GM12878 (cell line): ENCODE results near the gene TEX12. TPM values are rescaled to one million over a fixed set of nuclear protein-coding genes. Genes with fewer than 3 reads are reported as not detected.

Experiments
- ATAC-seq: fragments of 200-7000 bp; cut with Tn5 transposase; 3 replicates; pipeline ENCODE4 v1.9.1; 2020; ENCODE audit warnings: mild to moderate bottlenecking, moderate library complexity
- BruUV-seq: library from RNA; stranded (reverse); fragments of 400-500 nt; replicated peaks from 2 replicates; lab custom pipeline; 2021; lab: Mats Ljungman, UMichigan
- CTCF ChIA-PET: fragments of 300-600 bp; sonication (Branson Sonifier 250); formaldehyde crosslinking; extraction: SDS; loops from one replicate; lab custom pipeline; 2021; ENCODE audit warnings: inconsistent platforms; lab: Yijun Ruan, JAX
- POLR2A ChIA-PET: fragments of 350-600 bp; formaldehyde crosslinking; extraction: SDS; loops from one replicate; lab custom pipeline; 2021; ENCODE audit warnings: inconsistent platforms; lab: Charles Lee
- RAD21 ChIA-PET: fragments of 300-600 bp; sonication (Branson Sonifier 250); formaldehyde crosslinking; loops from one replicate; lab custom pipeline; 2023; ENCODE audit warnings: antibody characterized with exemption; ENCODE audit not compliant: unreplicated experiment; lab: Charles Lee
- SMC1A ChIA-PET: fragments of 300-600 bp; sonication (Branson Sonifier 250); formaldehyde crosslinking; loops from one replicate; lab custom pipeline; 2023; ENCODE audit not compliant: unreplicated experiment, uncharacterized antibody; lab: Charles Lee
- DNase-seq: peaks from one replicate; pipeline ENCODE4 v3.0.0-alpha.2; 2011; ENCODE audit warnings: low read depth, low spot score
- FAIRE-seq: peaks from 3 replicates; lab custom pipeline; 2011; peaks lifted over from hg19 to GRCh38; lab: Jason Lieb, UNC
- H2AFZ ChIP-seq: 2 replicates; pipeline ENCODE4 v1.6.0; 2011; ENCODE audit warnings: low read depth, low read length, control low read depth; ENCODE audit not compliant: control insufficient read depth
- H3K27ac ChIP-seq: 2 replicates; pipeline ENCODE4 v1.5.1; 2011; ENCODE audit warnings: control low read depth; ENCODE audit not compliant: control insufficient read depth, insufficient read depth
- H3K27me3 ChIP-seq, 2 experiments: replicated peaks in 1 of 2; 2 replicates each; pipeline versions ENCODE4 v1.6.0 to v1.6.1; 2011; ENCODE audit warnings: low read length in 1 of 2; ENCODE audit not compliant: control insufficient read depth in 2 of 2, insufficient read depth in 2 of 2
- H3K36me3 ChIP-seq, 2 experiments: 2 replicates each; pipeline ENCODE4 v1.5.1; 2011; ENCODE audit warnings: low read length in 1 of 2; ENCODE audit not compliant: control insufficient read depth in 2 of 2, insufficient read depth in 2 of 2
- H3K4me1 ChIP-seq: 2 replicates; pipeline ENCODE4 v1.6.1; 2011; ENCODE audit warnings: mild to moderate bottlenecking, low read length, moderate library complexity, mixed read lengths; ENCODE audit not compliant: control insufficient read depth, insufficient read depth
- H3K4me2 ChIP-seq: 2 replicates; pipeline ENCODE4 v1.6.0; 2011; ENCODE audit warnings: control low read depth; ENCODE audit not compliant: control insufficient read depth, insufficient read depth
- H3K4me3 ChIP-seq: fragments of 200-600 bp; sonication (generic); 2 replicates; pipeline ENCODE4 v1.5.1; 2016
- H3K79me2 ChIP-seq: 2 replicates; pipeline ENCODE4 v1.6.0; 2011; ENCODE audit warnings: low read length; ENCODE audit not compliant: control insufficient read depth, insufficient read depth
- H3K9ac ChIP-seq: 2 replicates; pipeline ENCODE4 v1.8.0; 2011; ENCODE audit warnings: low read length, control low read depth, mixed read lengths; ENCODE audit not compliant: control insufficient read depth, insufficient read depth
- H3K9me3 ChIP-seq: replicated peaks from 3 replicates; pipeline ENCODE4 v1.5.1; 2011; ENCODE audit warnings: mild to moderate bottlenecking, low read length; ENCODE audit not compliant: control insufficient read depth, insufficient read depth
- H4K20me1 ChIP-seq: 2 replicates; pipeline ENCODE4 v1.6.0; 2011; ENCODE audit not compliant: control insufficient read depth, insufficient read depth
- ATF7 ChIP-seq: fragments of 450-650 bp; IDR thresholded peaks from 2 replicates; pipeline ENCODE4 v1.6.1; 2016; ENCODE audit warnings: low read depth, mild to moderate bottlenecking
- GABPA ChIP-seq: IDR thresholded peaks from 2 replicates; pipeline ENCODE4 v1.6.1; 2014; ENCODE audit warnings: antibody characterized with exemption, low read depth, mild to moderate bottlenecking, inconsistent platforms
- MEF2B ChIP-seq: fragments of 450-650 bp; IDR thresholded peaks from 2 replicates; pipeline ENCODE4 v1.6.1; 2018; ENCODE audit warnings: mild to moderate bottlenecking, moderate library complexity; ENCODE audit not compliant: partially characterized antibody, poor library complexity, severe bottlenecking
- SPI1 ChIP-seq: IDR thresholded peaks from 2 replicates; pipeline ENCODE4 v1.6.1; 2011; ENCODE audit warnings: low read depth, mild to moderate bottlenecking, low read length, moderate library complexity, borderline replicate concordance; ENCODE audit not compliant: insufficient read depth
- WGBS: methylation state at CpG from one replicate; pipeline ENCODE4 v1.1.6; 2016; ENCODE audit warnings: low lambda C conversion rate; ENCODE audit not compliant: insufficient replicate concordance, insufficient coverage; ENCODE audit errors: missing lambda C conversion rate; 5-methylcytosine and 5-hydroxymethylcytosine counted together
- in situ Hi-C: fragments of 300-500 bp; cut with MboI; formaldehyde crosslinking; loops from 9 replicates; pipeline ENCODE4 v1.14.3; 2018; ENCODE audit warnings: mixed read lengths
- intact Hi-C: fragments of 100-400 bp; cut with micrococcal nuclease; formaldehyde crosslinking; loops from one replicate; pipeline ENCODE4 v1.14.2; 2022; ENCODE audit not compliant: unreplicated experiment
- polyA plus RNA-seq, 11 experiments: library from polyadenylated mRNA; depleted of rRNA in 4 of 11; unstranded in 6 of 11; stranded (reverse) in 5 of 11; fragments of >200 nt; fragmentation: Nextera tagmentation in 4 of 11; fragmentation: Illumina TruSeq in 1 of 11; extraction: Ambion mirVana in 4 of 11; extraction: Trizol in 1 of 11; gene quantifications; 1 replicate in 1 of 11; 2 replicates in 10 of 11; pipeline versions ENCODE4 v1.2.1 to v1.2.3, GENCODE V29; 2011 to 2016; ENCODE audit warnings: inconsistent platforms in 2 of 11, missing spikeins in 2 of 11, low read depth in 1 of 11
- total RNA-seq, 4 experiments: library from RNA; depleted of rRNA in 3 of 4; stranded (reverse); fragments of >200 nt in 3 of 4; fragmentation: Illumina TruSeq in 1 of 4; extraction: Trizol in 1 of 4; gene quantifications; 2 replicates each; pipeline versions ENCODE4 v1.2.1 to v1.2.3, GENCODE V29; 2013 to 2021
- TF ChIP-seq, protein P1 (sequence below): IDR thresholded peaks from 2 replicates; pipeline ENCODE4 v1.6.1; 2011; ENCODE audit warnings: borderline replicate concordance, low read depth, mild to moderate bottlenecking, moderate library complexity, mixed read lengths, low read length; ENCODE audit not compliant: insufficient read depth; ENCODE audit errors: extremely low read length

The TEX12 gene
- total and polyA plus RNA-seq, 10 of the 15 experiments (the other 5 are each of a cell fraction or from before 2014, with no cell fraction given), result 0.11 to 1.3 (median 0.40) TPM; not detected in 2

- no peak overlapping the region for H3K4me2 ChIP-seq
- no peak overlapping the region for H3K4me3 ChIP-seq
- no TSS peak for BruUV-seq
- no peaks in the 10 kb centered on the region for H4K20me1 ChIP-seq
- 15% methylated on average over 7 of the region's 7 CpGs for WGBS
- intact Hi-C loops, result no loop called here
- H3K4me1 ChIP-seq, result no peaks in the 10 kb centered on the region
- no peaks in the 10 kb centered on the region for H3K79me2 ChIP-seq
- peak; percentile 96 for ATAC-seq
- ChIA-PET SMC1A (interaction anchor here (1.1 to 1.7 kb wide), 2 partner anchors 13 to 220 kb away, joined by 3 read pairs; no protein-coding TSS in a partner anchor), POLR2A (interaction anchor here (0.6 kb wide), 1 partner anchor 31 kb away, joined by 7 read pairs; no protein-coding TSS in a partner anchor), CTCF (interaction anchor here (0.8 to 2.0 kb wide), 3 partner anchors 11 to 49 kb away, joined by 3 to 10 read pairs (median 3); no protein-coding TSS in a partner anchor)
- H3K36me3 ChIP-seq, result no peaks in the 10 kb centered on the region
- no peak for DNase-seq
- no peaks in the 10 kb centered on the region for H3K9me3 ChIP-seq
- in situ Hi-C loops, result no loop called here
- H2AFZ ChIP-seq, result no peak overlapping the region
- H3K27ac ChIP-seq, result no peak overlapping the region
- TF ChIP-seq, protein P1, sequence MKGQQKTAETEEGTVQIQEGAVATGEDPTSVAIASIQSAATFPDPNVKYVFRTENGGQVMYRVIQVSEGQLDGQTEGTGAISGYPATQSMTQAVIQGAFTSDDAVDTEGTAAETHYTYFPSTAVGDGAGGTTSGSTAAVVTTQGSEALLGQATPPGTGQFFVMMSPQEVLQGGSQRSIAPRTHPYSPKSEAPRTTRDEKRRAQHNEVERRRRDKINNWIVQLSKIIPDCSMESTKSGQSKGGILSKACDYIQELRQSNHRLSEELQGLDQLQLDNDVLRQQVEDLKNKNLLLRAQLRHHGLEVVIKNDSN, result no peak
- 0 out of 2 replicates have a peak, but pooled peaks have one; percentile 26 for TF ChIP-seq ATF7
- TF ChIP-seq MEF2B, result no peak
- peak; percentile 13; the same call in 1 of the 2 replicates for TF ChIP-seq SPI1
- TF ChIP-seq GABPA, result no peak
- TF ChIP-seq, all 136 proteins: peak for 2
- RAD21 ChIA-PET, result no interaction called here
- no peak for FAIRE-seq
- Histone ChIP-seq H3K27me3 (no peaks in the 10 kb centered on the region), H3K9ac (no peak overlapping the region)
Observed at GRCh38 chr11:112159098-112160065, 7.8 kb upstream of the TEX12 start.
